ACHN (cell line): ENCODE results near the gene CCM2.
"Not testable (repeated sequence)": the region's sequence is repeated elsewhere in the genome, so short reads cannot be mapped to it uniquely, and the experiment has no call there.

Experiments used
- DNase-seq: peaks from one replicate; pipeline ENCODE4 v3.0.0-alpha.2; 2015
- in situ Hi-C: cut with HindIII; loops from 2 replicates; pipeline ENCODE4 v1.10.0; 2017; ENCODE audit warnings: low sequenced_read_pairs, low pct_ligation_motif_present, low pct_unique_long_range_greater_than_20kb

Gene CCM2

GRCh38 chr7:45024126-45024744 is 24.2 kb downstream of the CCM2 start:
- in situ Hi-C loops, result no loop called here
- no peak for DNase-seq

GRCh38 chr7:45025473-45025872 is 25.5 kb downstream of the CCM2 start:
- DNase-seq, in situ Hi-C loops: not testable (repeated sequence)

- in situ Hi-C loops, result no loop called here
- DNase-seq, result no peak
Measured at GRCh38 chr7:45026013-45026412, 26.0 kb downstream of the CCM2 start.

DNA sequence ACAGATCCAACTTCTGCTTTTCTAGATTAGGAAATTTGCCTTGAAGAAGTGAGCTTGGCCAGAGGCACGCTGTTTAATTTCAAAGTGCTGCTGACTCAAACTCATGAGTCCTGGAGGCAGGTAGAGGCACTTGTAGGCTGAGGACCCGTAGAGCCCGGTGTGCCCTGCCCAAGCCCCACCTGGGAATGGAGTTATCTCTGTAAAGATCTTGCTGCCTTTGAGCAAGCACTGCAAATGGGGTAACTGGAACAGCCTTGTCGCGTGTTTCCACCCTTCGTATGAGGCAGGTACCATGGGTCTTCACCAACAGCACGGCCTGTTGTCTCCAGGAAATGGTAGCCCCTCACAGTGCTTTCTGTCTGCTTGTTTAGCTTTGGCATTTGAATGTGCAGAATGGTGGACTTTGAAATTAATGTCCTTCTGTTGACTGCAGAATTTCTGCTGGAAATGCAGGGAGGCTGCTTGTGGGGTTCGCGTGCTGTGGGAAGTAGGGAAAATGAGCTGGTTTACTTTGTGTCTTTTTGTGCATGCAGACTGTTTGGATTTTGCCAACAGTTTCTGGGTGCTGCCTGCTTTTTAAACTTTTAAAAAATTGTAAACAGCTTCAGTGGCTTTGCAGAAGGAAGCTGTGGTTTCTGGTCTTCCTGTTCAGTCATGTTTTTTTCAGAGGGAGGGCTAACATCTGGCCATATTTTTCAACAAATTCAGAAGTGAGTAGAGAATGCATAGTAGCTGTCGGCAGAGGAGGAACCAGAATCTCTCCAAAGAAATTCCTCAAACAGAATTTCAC is 27.2 kb downstream of the CCM2 start:
- no peak for DNase-seq
- in situ Hi-C loops, result no loop called here

GRCh38 chr7:45027774-45028114 is 27.7 kb downstream of the CCM2 start:
- no peak for DNase-seq
- in situ Hi-C loops, result no loop called here

DNA sequence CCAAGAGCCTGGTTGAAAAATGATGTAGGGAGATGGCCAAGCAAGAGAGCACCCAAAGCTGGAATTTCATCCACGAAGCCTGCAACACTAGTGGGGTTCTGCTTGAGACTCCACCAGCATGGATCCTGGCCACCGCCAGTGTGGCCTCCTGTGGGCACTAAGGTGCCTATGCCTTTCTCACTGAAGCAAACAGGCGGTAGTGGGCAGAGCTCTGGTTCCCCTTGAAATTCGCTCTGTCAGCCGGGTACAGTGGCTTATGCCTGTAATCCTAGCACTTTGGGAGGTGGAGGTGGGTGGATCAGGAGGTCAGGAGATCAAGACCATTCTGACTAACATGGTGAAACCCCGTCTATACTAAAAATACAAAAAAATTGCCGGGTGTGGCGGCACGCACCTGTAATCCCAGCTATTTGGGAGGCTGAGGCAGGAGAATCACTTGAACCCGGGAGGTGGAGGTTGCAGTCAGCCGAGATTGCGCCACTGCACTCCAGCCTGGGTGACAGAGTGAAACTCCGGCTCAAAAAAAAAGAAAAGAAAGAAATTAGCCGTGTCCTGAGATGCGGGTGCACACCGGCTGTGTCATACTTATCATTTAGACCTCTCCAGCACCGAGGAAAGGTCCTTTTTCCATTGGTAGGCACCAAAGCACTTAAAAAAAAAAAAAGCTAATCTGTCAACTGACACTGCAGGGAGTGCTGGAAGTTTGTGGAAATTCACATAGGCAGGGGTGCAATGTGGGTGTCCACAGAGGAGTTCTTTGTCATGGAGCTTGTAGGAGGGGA is 28.3 kb downstream of the CCM2 start:
- in situ Hi-C loops, result no loop called here
- no peak for DNase-seq

GRCh38 chr7:45028920-45029344 is 28.9 kb downstream of the CCM2 start:
- no peak for DNase-seq
- in situ Hi-C loops, result no loop called here

DNA sequence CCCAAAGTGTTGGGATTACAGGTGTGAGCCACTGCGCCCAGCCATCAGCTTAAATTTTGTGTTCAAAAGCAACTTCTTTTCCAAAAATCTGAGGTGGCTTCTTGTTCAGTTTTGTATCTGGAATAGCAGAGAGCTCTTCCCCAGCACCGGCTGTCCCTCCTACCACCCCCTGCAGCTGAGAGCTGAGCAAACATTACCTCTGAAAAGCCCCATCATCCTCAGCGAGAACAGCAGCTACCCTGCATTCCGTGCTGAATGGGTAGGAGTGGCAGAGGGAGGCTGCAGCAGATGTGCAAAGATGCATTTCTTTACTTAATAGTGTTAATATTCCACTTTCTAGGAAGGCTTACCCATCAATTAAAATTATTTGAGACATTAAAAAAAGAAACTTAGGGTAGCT is 31.8 kb downstream of the CCM2 start:
- no peak for DNase-seq
- in situ Hi-C loops, result no loop called here

GRCh38 chr7:45032421-45032820 is 32.4 kb downstream of the CCM2 start:
- DNase-seq, result no peak
- in situ Hi-C loops, result no loop called here

- DNase-seq, result peak; percentile 61
Measured at GRCh38 chr7:45033261-45033930, 33.4 kb downstream of the CCM2 start.

GRCh38 chr7:45033931-45034290 is 33.9 kb downstream of the CCM2 start:
- DNase-seq, result no peak
- in situ Hi-C loops, result no loop called here

More at GRCh38 chr7:45033261-45033930, 33.4 kb downstream of the CCM2 start:
- in situ Hi-C loops, result no loop called here

DNA sequence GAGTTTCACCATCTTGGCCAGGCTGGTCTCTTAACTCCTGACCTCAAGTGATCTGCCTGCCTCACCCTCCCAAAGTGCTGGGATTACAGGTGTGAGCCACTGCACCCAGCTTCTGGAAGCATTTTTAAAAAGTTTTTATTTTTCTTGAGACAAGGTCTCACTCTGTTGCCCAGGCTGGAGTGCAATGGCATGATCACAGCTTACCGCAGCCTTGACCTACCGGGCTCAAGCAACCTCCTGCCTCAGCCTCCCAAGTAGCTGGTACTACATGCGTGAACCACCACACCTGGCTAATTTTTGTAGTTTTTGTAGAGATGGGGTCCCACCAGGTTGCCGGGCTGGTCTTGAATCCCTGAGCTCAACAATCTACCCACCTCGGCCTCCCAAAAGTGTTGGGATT is 34.7 kb downstream of the CCM2 start:
- in situ Hi-C loops, DNase-seq: not testable (repeated sequence)

- DNase-seq, result no peak
- in situ Hi-C loops, result no loop called here
Measured at GRCh38 chr7:45035371-45035770, 35.4 kb downstream of the CCM2 start.

DNA sequence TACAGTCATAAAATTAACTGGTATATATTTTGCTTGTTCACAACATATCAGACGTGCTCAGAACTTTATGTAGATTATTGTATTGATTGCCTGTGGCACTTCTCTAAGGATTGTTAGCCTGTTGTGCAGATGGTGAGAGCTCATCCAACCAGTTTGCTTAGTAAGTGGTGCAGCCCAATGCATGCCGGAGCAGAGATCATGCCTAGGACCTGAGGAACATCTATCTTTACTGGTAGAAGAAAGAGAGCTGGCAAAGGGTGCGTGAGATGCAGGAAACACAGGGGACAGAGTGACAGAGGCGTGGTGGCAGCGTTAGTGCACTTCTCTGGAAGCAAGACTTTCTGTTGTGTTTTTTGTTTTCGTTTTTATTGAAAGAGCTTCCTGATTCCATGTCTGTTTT is 35.9 kb downstream of the CCM2 start:
- in situ Hi-C loops, result no loop called here
- no peak for DNase-seq

DNA sequence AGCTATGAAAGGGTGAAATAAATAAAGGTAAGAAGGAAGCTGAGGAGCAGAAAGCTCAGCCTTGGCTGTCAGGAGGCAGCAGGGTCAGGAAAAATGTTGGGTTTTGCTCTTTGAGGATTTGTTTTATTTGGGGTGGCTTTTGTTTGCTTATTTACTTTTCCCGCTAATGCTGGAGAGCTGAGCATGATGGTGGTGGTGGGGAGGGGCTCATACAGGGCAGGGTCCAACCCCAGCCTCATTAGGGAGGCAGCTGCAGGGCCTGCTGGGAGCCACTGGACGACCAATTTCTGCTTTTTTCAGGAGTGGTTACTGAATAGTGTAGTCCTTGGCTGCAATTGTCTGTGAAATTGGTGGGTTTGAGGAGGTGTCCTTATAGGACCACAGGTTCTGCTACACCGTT is 36.3 kb downstream of the CCM2 start:
- in situ Hi-C loops, result no loop called here
- no peak for DNase-seq

GRCh38 chr7:45036796-45037195 is 36.8 kb downstream of the CCM2 start:
- in situ Hi-C loops, result no loop called here
- DNase-seq, result no peak

DNA sequence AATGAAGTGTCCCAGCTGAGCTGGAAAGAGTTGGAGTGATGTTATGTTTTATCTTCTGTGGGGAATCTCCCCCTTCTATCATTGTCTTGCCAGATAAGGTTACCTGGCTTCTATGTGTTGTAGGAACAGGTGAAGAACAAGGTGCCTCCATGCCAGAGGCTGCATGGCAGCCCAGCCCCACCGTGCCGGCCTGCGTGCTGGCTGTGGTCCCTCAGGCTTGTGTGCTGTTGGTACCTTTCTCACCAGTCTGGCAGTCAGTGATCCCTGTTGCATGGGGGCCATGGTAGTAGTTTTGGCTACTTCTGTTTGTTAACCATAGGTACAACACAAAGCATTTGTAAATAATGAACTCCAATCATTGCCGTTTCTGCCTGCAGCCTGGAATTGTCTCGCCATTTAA is 37.9 kb downstream of the CCM2 start:
- in situ Hi-C loops, result no loop called here

GRCh38 chr7:45039106-45039505 is 39.1 kb downstream of the CCM2 start:
- in situ Hi-C loops, result no loop called here
- DNase-seq, result no peak

More for the DNA sequence above, 37.9 kb downstream of the CCM2 start:
- no peak for DNase-seq

DNA sequence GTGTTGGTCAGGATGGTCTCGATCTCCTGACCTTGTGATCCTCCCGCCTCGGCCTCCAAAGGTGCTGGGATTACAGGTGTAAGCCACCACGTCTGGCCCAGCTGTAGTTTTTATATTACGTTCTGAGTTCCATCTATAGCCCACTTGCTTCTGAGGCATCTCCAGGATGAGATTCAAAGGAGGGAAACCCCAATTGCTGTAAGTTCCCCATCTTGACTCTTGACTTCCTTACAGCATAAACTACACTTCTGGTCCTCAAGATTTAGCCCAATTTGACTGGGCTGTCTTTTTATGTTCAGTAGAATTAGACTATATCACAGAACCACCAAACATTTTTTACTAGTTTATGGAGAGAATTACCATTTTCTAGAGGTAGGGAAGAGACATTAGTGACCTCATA is 44.3 kb downstream of the CCM2 start:
- in situ Hi-C loops, result no loop called here
- DNase-seq, result no peak
